HL-60 (cell line): ENCODE measurements around the gene SLC22A16.

Experiments used
- CTCF ChIP-seq: IDR thresholded peaks from one replicate; pipeline ENCODE4 v1.5.1; 2011; ENCODE audit warnings: low read length, control low read depth, inconsistent platforms; ENCODE audit not compliant: insufficient read depth
- POLR2AphosphoS5 ChIP-seq: IDR thresholded peaks from 2 replicates; pipeline ENCODE4 v1.6.1; 2012; ENCODE audit warnings: low read depth
- REST ChIP-seq: IDR thresholded peaks from 2 replicates; pipeline ENCODE4 v1.6.1; 2012; ENCODE audit warnings: low read depth; ENCODE audit not compliant: insufficient replicate concordance
- SPI1 ChIP-seq: IDR thresholded peaks from 2 replicates; pipeline ENCODE4 v1.6.1; 2012; ENCODE audit warnings: low read depth, mild to moderate bottlenecking, borderline replicate concordance

GRCh38 chr6:110482774-110483400 is 6.5 kb upstream of the SLC22A16 start:
- TF ChIP-seq REST (no peak), POLR2AphosphoS5 (no peak), CTCF (no peak), SPI1 (no peak)
